Gastroesophageal sphincter (tissue), 3 donors: ENCODE results near the gene MINDY4.

Experiments used
- POLR2AphosphoS5 ChIP-seq: sonication (generic); formaldehyde crosslinking; IDR thresholded peaks from one replicate; pipeline ENCODE4 v1.6.1; 2017; ENCODE audit warnings: antibody characterized with exemption
- TF ChIP-seq, protein P1 (sequence below), 4 experiments: fragments of 200-600 bp in 2 of 4; fragments of 450-650 bp in 2 of 4; sonication (generic) in 1 of 4; IDR thresholded peaks; one replicate each; pipeline ENCODE4 v1.5.1; 2017 to 2019; ENCODE audit warnings: antibody characterized with exemption in 4 of 4, mild to moderate bottlenecking in 2 of 4, moderate library complexity in 2 of 4

DNA sequence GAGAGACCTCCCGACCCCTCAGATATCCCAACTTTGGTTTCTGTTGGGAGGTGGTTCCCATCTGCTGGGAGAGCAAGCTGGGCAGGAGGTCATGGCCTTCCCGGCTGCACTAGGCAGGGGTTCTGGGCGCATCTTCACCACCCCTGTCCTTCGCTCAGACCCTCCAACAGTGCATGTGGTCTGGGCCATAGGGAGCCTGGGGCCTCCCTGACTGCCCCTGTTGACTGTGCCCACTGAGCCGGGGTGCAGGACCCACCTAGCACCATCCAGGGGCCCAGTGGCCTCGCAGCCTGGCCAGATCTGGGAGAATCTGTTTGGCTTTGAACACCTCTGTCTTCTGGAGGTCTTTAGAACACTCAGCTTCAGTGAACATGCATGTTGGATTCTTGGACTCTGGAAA, 38.0 kb upstream of the MINDY4 start:
- TF ChIP-seq POLR2AphosphoS5, result no peak
- TF ChIP-seq, protein P1, sequence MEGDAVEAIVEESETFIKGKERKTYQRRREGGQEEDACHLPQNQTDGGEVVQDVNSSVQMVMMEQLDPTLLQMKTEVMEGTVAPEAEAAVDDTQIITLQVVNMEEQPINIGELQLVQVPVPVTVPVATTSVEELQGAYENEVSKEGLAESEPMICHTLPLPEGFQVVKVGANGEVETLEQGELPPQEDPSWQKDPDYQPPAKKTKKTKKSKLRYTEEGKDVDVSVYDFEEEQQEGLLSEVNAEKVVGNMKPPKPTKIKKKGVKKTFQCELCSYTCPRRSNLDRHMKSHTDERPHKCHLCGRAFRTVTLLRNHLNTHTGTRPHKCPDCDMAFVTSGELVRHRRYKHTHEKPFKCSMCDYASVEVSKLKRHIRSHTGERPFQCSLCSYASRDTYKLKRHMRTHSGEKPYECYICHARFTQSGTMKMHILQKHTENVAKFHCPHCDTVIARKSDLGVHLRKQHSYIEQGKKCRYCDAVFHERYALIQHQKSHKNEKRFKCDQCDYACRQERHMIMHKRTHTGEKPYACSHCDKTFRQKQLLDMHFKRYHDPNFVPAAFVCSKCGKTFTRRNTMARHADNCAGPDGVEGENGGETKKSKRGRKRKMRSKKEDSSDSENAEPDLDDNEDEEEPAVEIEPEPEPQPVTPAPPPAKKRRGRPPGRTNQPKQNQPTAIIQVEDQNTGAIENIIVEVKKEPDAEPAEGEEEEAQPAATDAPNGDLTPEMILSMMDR (IDR thresholded peaks at IDR 0.05), result no peak
